Measurements from ENCODE around the gene ZNF672. TPM values are rescaled to one million over a fixed set of nuclear protein-coding genes. Genes with fewer than 3 reads are reported as not detected.

ZNF672 gene
- polyA plus RNA-seq, 1 of the 3 experiments (the other 2 are of a cell fraction), result 14.2 TPM

DNA sequence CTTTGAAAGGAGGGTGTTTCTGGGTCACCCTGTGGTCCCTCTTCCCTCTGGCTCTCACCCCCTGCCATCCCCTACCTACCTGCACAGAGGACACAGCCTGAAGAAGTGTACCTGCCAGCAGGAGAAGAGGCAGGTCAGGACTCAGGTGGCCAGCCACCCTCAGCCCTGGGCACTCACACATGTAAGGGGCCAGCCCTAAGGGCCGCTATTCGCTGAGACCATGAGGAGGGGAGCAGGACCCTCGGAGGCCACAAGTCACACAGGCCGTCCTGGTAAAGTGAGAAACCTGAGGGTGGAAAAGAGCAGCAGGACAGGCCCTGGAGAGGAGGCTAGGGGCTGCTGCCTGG is 19.7 kb downstream of the ZNF672 start:
- Histone ChIP-seq H3F3A (replicated peaks; ENCODE audit: insufficient read depth) (no peaks in the 10 kb centered on the region), H2AFZ (ENCODE audit: low read depth) (peak overlapping the region; percentile 92; the same call in 1 of the 2 replicates), H3K9me3 (no peaks in the 10 kb centered on the region), H3K27ac (ENCODE audit: low read depth in 2 of 2, low read length in 1 of 2) (peak overlapping the region in 1 of 2 experiments; percentile 86; a peak in 2 of 4 replicates), H3K9ac (peak overlapping the region; percentile 70), H3K36me3 (replicated peaks in 1 of 2; ENCODE audit: control insufficient read depth in 1 of 2, insufficient read depth in 2 of 2, low read length in 1 of 2) (peaks cover 8 to 23% of the 10 kb centered on the region in 2 experiments), H3K79me2 (ENCODE audit: insufficient read depth) (peaks cover 10% of the 10 kb centered on the region; the same call in 1 of the 2 replicates), H3K4me3 (ENCODE audit: low read depth in 2 of 2, low read length in 1 of 2) (peak overlapping the region; percentile 62 to 66), H3K4me1 (ENCODE audit: control insufficient read depth in 1 of 2, insufficient read depth in 2 of 2, low read depth in 1 of 2, low read length in 1 of 2) (peaks cover 9 to 22% of the 10 kb centered on the region in 2 experiments; a peak in 3 of 4 replicates), H3K4me2 (peak overlapping the region; percentile 94), H3K9me2 (no peaks in the 10 kb centered on the region), H4K20me1 (ENCODE audit: insufficient read depth) (no peaks in the 10 kb centered on the region), H3K27me3 (ENCODE audit: insufficient read depth) (no peaks in the 10 kb centered on the region)
- POLR2A ChIA-PET, result interaction anchor here (1.0 to 2.8 kb wide), 3 partner anchors 16 to 32 kb away, joined by 3 to 23 read pairs (median 18); partner anchors contain the start of genes SH3BP5L and ZNF672
- TF ChIP-seq NRF1 (IDR thresholded peaks at IDR 0.05; ENCODE audit: low read depth, low read length), result no peak
- no peak for TF ChIP-seq ELF1 (IDR thresholded peaks at IDR 0.05)
- TF ChIP-seq, protein P1, sequence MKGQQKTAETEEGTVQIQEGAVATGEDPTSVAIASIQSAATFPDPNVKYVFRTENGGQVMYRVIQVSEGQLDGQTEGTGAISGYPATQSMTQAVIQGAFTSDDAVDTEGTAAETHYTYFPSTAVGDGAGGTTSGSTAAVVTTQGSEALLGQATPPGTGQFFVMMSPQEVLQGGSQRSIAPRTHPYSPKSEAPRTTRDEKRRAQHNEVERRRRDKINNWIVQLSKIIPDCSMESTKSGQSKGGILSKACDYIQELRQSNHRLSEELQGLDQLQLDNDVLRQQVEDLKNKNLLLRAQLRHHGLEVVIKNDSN (IDR thresholded peaks at IDR 0.05; ENCODE audit: borderline replicate concordance, low read depth), result no peak
- 28% methylated on average over 4 of the region's 4 CpGs for WGBS (ENCODE audit: low lambda C conversion rate)
- DNase-seq, result no peak
- CTCF ChIA-PET, result interaction anchor here (0.8 to 3.8 kb wide), 15 partner anchors 8 to 67 kb away, joined by 3 to 33 read pairs (median 4); partner anchors contain the start of genes SH3BP5L and ZNF672

DNA sequence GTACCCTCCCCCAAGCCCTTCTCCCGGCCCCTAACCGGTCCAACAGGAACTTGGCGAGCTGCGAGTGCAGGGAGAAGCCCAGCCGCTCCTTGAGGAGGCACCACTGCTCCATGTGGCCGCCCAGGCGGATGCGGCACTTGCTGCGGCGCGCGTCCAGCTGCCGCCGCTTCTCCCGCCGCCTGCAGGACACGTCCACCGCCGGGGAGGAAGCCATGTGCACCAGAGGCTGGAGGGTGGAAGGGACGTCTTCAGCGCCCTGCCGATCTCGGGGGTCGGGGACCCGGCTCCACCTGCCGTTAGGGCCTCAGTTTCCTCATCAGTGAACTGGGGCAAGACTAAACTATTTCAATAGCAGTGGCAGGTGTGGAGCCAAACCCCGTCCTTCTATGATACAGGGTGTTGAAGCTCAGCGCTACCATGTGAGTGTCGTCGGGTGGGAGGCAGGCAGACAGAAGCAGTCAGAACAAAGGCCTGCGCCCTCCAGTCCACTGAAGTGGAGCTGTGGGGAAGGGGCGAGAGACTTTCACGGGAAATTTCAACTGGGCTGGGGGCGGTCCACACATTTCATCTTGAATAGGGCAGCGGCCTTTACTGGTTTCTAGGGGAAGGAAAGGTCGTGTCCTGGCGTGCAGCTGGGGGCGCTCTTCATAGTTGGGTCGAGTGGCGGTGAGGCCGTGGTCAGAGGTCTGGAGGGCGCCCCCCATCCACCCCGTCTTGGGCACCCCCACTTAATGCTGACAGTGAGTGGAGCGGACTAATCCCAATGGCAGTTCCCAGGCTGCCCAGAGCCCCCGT is 20.3 kb downstream of the ZNF672 start:
- Histone ChIP-seq H3K27ac (ENCODE audit: low read depth in 2 of 2, low read length in 1 of 2) (peak overlapping the region; percentile 32 to 86; a peak in 3 of 4 replicates), H3K9me2 (no peaks in the 10 kb centered on the region), H3K36me3 (replicated peaks in 1 of 2; ENCODE audit: control insufficient read depth in 1 of 2, insufficient read depth in 2 of 2, low read length in 1 of 2) (peaks cover 8 to 21% of the 10 kb centered on the region in 2 experiments), H2AFZ (ENCODE audit: low read depth) (peak overlapping the region; percentile 92), H3K4me2 (peak overlapping the region; percentile 94), H3F3A (replicated peaks; ENCODE audit: insufficient read depth) (no peaks in the 10 kb centered on the region), H3K4me1 (ENCODE audit: control insufficient read depth in 1 of 2, insufficient read depth in 2 of 2, low read depth in 1 of 2, low read length in 1 of 2) (peaks cover 9 to 25% of the 10 kb centered on the region in 2 experiments; a peak in 3 of 4 replicates), H3K9ac (peak overlapping the region; percentile 70), H3K27me3 (ENCODE audit: insufficient read depth) (no peaks in the 10 kb centered on the region), H3K4me3 (ENCODE audit: low read depth in 2 of 2, low read length in 1 of 2) (peak overlapping the region; percentile 62 to 66), H4K20me1 (ENCODE audit: insufficient read depth) (no peaks in the 10 kb centered on the region), H3K9me3 (no peaks in the 10 kb centered on the region), H3K79me2 (ENCODE audit: insufficient read depth) (peaks cover 10% of the 10 kb centered on the region; the same call in 1 of the 2 replicates)
- ChIA-PET POLR2A (interaction anchor here (0.9 to 2.8 kb wide), 6 partner anchors 9 to 32 kb away, joined by 3 to 23 read pairs (median 6); partner anchors contain the start of genes SH3BP5L and ZNF672), CTCF (interaction anchor here (0.7 to 3.8 kb wide), 21 partner anchors 9 to 66 kb away, joined by 3 to 33 read pairs (median 4); partner anchors contain the start of genes SH3BP5L and ZNF672)
- DNase-seq, result peak; percentile 79
- WGBS (ENCODE audit: low lambda C conversion rate), result 3% methylated on average over 11 of the region's 45 CpGs
- no peak; the same call in 1 of the 2 replicates for TF ChIP-seq YY1 (IDR thresholded peaks at IDR 0.05; ENCODE audit: low read depth)
- TF ChIP-seq, protein P2, sequence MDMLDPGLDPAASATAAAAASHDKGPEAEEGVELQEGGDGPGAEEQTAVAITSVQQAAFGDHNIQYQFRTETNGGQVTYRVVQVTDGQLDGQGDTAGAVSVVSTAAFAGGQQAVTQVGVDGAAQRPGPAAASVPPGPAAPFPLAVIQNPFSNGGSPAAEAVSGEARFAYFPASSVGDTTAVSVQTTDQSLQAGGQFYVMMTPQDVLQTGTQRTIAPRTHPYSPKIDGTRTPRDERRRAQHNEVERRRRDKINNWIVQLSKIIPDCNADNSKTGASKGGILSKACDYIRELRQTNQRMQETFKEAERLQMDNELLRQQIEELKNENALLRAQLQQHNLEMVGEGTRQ (IDR thresholded peaks at IDR 0.05; ENCODE audit: borderline replicate concordance, low read depth, low read length), result no peak
- TF ChIP-seq MEF2A (IDR thresholded peaks at IDR 0.05; ENCODE audit: borderline replicate concordance, low read depth), result no peak
- no peak for TF ChIP-seq GATA2 (CRISPR knock-in tag; IDR thresholded peaks at IDR 0.05)
- TF ChIP-seq, protein P3, sequence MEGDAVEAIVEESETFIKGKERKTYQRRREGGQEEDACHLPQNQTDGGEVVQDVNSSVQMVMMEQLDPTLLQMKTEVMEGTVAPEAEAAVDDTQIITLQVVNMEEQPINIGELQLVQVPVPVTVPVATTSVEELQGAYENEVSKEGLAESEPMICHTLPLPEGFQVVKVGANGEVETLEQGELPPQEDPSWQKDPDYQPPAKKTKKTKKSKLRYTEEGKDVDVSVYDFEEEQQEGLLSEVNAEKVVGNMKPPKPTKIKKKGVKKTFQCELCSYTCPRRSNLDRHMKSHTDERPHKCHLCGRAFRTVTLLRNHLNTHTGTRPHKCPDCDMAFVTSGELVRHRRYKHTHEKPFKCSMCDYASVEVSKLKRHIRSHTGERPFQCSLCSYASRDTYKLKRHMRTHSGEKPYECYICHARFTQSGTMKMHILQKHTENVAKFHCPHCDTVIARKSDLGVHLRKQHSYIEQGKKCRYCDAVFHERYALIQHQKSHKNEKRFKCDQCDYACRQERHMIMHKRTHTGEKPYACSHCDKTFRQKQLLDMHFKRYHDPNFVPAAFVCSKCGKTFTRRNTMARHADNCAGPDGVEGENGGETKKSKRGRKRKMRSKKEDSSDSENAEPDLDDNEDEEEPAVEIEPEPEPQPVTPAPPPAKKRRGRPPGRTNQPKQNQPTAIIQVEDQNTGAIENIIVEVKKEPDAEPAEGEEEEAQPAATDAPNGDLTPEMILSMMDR (IDR thresholded peaks at IDR 0.05), result peak; percentile 54
- TF ChIP-seq GABPA (IDR thresholded peaks at IDR 0.05; ENCODE audit: low read depth), result no peak
- TF ChIP-seq TEAD4 (IDR thresholded peaks at IDR 0.05; ENCODE audit: borderline replicate concordance, insufficient read depth), result no peak
- TF ChIP-seq ELF1 (IDR thresholded peaks at IDR 0.05), result no peak
- no peak for TF ChIP-seq JUND (IDR thresholded peaks at IDR 0.05)
- no peak for TF ChIP-seq FOXM1 (IDR thresholded peaks at IDR 0.05; ENCODE audit: low read depth)
- TF ChIP-seq, protein P4, sequence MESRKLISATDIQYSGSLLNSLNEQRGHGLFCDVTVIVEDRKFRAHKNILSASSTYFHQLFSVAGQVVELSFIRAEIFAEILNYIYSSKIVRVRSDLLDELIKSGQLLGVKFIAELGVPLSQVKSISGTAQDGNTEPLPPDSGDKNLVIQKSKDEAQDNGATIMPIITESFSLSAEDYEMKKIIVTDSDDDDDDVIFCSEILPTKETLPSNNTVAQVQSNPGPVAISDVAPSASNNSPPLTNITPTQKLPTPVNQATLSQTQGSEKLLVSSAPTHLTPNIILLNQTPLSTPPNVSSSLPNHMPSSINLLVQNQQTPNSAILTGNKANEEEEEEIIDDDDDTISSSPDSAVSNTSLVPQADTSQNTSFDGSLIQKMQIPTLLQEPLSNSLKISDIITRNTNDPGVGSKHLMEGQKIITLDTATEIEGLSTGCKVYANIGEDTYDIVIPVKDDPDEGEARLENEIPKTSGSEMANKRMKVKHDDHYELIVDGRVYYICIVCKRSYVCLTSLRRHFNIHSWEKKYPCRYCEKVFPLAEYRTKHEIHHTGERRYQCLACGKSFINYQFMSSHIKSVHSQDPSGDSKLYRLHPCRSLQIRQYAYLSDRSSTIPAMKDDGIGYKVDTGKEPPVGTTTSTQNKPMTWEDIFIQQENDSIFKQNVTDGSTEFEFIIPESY (IDR thresholded peaks at IDR 0.05; ENCODE audit: borderline replicate concordance, low read depth), result no peak
- TF ChIP-seq EZH2phosphoT487 (IDR thresholded peaks at IDR 0.05; ENCODE audit: borderline replicate concordance, low read depth), result no peak
- no peak for TF ChIP-seq POLR2AphosphoS5 (IDR thresholded peaks at IDR 0.05; ENCODE audit: low read depth, low read length)
- TF ChIP-seq, protein P5, sequence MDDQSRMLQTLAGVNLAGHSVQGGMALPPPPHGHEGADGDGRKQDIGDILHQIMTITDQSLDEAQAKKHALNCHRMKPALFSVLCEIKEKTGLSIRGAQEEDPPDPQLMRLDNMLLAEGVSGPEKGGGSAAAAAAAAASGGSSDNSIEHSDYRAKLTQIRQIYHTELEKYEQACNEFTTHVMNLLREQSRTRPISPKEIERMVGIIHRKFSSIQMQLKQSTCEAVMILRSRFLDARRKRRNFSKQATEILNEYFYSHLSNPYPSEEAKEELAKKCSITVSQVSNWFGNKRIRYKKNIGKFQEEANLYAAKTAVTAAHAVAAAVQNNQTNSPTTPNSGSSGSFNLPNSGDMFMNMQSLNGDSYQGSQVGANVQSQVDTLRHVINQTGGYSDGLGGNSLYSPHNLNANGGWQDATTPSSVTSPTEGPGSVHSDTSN (IDR thresholded peaks at IDR 0.05), result no peak
- peak; percentile 12; the same call in 1 of the 2 replicates for TF ChIP-seq RAD21 (IDR thresholded peaks at IDR 0.05; ENCODE audit: low read length)

Data from SK-N-SH (cell line).